GM21717 (cell line): ENCODE results near the gene INKA1.
"Not testable (repeated sequence)": the region's sequence is repeated elsewhere in the genome, so short reads cannot be mapped to it uniquely, and the experiment has no call there.

ENCODE experiments used
- ATAC-seq: cut with Tn5 transposase; IDR thresholded peaks from one replicate; pipeline ENCODE4 v1.9.1; 2021; ENCODE audit warnings: mild to moderate bottlenecking, moderate library complexity; ENCODE audit not compliant: unreplicated experiment

INKA1 gene

DNA sequence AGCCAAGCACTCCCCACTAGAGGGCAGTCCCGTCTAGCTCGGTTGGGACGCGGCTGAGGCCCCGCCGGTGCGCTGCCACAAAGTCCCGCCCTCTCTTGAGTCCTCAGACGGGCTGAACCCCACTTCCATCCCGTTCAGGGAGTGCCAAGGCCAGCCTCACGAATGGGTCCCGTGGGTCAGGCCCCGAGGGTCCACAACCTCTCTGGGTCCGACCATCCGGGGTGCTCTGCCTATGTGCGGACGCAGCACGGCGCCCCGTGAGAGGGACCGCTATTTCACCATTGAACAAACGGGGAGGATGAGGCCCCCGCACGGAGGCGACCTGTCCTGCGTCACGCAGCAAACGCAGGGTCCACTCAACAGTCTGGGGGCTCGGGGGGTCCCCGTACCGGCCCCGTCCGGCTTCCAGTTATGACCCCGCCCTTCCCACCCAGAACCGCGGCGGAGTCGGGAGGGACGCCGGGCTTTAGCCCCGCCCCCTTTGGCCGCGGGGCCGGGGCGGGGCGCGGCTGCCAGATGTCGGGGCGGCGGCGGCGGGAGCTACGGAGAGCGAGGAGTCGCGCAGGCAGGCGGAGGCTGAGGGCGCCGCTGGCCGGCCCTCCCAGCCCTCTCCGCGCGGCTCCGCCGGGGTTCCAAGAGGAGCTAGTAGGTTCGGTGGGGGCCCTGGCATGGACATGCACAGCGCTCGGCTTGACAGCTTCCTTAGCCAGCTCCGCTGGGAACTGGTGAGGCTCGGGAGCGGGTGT lies at the start of gene INKA1:
Gene INKA1, plus strand, starts transcription at position 543 of the 746 bp plus-strand sequence. Its CDS starts 132 bp downstream, at position 675.
- peak; percentile 61 for ATAC-seq

DNA sequence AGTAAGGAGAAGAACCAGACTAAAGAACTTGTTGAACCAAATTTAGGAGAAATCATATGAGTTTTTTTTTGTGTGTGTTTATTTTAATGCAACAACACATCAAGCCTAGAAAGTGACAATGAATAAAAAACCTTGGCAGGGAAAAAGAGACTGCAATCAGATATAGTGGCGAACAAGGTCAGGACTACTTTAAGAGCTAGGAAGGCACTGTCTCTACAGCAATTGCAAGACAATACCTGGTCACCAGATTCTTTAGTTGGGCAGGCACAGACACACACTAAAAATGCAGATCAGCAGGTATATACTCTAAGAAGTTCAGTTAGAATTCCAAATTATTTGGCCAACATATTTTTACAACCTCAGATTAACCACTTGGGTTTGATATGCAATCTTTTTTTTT lies 48.5 kb upstream of the INKA1 start:
- ATAC-seq, result no peak

DNA sequence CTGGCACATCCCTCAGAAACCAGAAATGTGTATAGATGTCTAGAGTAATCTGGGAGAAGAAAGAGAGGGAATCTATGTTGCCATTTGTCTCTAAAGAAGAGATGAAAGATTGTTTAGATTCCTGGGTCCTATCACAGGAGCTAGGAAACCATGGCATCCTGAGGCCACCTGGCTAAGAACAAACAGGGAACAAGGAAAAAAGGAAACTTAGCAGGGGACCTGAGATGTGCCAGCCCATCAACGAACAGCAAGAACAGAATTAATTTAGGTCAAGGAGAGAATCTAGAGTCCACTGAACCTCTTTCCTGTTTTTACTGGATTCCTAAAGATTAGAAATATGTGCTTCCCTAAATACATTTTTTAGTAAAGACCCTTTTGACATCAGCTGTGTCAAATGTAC lies 47.0 kb upstream of the INKA1 start:
- ATAC-seq, result no peak

DNA sequence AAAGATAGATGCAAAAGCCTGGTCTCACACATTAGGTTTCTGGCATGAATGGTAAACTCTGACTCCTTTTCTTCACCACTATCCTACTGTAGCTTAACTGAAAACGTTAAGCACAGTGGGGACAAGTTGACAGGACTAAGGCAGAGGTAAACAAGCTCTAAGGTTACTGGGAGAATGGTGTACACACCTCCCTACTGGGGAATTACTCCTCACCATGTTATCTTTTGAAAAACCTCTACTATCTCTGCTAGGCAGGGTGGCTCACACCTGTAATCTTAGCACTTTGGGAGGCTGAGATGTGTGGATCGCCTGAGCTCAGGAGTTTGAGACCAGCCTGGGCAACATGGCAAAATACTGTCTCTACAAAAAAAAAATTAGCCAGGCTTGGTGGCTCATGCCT lies 45.9 kb upstream of the INKA1 start:
- no peak for ATAC-seq

DNA sequence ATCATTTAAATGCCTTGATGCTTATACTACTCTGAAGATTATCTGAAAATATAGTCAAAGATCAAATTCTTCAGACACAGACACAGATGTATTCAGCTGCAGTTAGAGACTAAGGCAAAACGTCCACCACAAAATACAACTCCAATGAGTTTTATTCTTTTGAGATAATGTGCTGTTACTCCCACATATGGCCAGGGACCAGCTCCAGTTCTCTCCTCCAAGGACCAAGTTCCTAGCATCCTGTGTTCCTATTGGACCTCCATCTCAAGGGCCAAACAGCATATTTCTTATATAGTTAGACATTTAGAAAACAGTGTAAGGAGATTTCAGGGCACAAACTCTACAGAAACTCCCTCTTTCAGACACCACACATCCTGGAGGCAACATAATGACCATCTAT lies 43.8 kb upstream of the INKA1 start:
- ATAC-seq, result no peak

DNA sequence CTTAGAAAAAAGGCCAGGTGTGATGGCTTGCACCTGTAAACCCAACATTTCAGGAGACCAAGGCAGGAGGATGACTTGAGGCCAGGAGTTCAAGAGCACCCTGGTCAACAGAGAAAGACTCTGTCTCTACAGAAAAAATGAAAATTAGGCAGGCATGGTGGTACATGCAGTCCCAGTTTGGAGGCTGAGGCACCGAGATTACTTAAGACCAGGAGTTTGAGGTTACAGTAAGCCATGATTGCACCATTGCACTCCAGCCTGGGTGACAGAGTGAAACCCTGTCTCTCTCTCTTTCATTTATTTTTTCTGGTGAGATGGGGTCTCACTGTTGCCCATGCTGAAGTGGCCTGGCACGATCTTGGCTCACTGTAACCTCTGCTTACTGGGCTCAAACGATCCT lies 41.4 kb upstream of the INKA1 start:
- ATAC-seq, result no peak

DNA sequence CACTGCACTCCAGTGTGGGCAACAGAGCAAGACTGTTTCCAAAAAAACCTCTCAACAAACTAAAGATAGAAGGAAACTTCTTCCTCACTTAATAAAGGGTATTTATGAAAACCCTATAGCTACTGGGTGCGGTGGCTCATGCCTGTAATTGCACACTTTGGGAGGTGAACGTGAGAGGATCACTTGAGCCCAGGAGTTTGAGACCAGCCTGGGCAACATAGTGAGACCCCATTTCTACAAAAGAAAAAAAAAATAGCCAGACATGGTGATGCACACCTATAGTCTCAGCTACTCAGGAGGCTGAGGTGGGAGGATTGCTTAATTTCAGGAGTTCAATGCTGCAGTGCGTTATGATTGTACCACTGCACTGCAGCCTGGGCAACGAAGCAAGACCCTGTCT lies 39.1 kb upstream of the INKA1 start:
- no peak for ATAC-seq

DNA sequence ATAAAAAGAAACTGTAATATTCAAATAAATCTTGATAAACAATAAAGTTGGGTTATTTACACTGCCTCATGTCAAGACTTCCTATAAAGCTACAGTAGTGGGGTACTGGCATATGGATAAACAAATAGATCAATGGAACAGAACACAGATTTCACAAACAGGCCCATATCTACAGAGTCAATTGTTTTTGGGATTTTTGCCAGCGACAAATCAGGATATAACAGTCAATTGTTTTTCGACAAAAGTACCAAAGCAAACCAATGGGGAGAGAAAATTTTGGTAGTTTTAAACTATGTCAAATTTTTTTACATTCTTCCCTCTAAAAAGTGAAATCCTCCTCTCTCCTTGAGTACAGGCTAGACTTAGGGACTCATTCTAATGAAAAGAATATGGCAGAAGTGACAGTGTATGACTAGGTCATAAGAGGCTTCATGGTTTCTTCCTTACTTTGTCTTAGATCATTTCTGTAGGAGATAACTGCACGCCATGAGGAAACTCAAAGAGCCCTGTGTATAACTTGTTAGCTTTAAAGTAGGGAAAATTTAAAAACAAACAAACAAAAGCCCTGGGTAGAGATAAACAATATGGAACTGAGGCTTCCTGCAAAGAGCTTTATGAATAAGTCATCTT lies 33.7 kb upstream of the INKA1 start:
- no peak for ATAC-seq

DNA sequence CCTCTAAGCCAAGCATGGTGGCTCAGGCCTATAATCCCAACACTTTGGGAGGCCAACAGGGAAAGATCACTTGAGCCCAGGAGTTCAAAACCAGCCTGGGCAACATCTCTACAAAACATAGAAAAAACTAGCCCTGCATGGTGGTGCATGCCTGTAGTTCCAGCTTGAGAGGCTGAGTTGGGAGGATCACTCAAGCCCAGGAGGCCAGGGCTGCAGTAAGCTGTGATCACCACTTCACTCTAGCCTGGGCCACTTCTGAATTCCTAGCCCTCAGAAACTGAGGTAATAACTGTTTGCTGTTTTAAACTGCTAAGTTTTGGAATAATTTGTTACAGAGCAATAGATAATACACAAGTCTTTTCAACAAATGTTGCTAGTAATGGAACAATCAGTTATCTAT lies 33.1 kb upstream of the INKA1 start:
- no peak for ATAC-seq

DNA sequence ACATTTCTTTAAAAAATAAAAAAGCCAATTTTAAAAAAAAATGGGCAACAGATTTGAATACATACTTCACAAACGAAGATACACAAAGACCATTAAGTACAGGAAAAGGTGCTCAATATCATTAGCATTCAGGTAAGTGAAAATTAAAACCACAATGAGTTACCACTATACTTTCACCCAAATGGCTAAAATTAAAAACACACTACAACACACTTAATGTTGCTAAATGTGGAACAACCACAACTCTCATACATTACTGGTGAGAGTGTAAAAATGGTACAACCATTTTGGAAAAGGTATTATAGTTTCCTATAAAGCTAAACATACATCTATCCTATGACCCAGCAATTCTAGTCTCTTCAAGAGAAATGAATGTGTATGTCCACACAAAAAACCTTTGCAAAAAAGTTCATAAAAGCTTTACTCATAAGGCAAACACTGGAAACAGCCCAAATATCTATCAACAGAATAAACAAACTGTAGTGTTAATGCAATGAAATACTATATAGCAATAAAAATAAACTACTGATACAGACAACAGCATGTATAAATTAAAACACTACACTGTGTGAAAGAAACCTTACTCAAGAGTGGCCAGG lies 31.6 kb upstream of the INKA1 start:
- ATAC-seq, result no peak

DNA sequence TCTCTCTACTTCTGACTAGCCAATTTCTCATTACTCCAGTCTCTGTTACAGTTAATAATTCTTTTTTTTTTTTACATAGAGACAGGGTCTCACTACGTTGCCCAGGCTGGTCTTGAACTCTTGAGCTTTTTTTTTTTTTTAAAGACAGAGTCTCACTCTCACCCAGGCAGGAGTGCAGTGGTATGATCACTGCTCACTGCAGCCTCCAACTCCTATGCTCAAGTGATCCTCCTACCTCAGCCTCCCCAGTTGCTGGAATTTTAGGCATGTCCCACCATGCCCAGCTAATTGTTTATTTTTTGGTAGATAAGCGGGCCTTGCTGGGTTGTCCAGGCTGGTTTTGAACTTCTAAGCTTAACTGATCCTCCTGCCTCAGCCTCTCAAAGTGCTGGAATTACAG lies 30.4 kb upstream of the INKA1 start:
- ATAC-seq, result no peak

DNA sequence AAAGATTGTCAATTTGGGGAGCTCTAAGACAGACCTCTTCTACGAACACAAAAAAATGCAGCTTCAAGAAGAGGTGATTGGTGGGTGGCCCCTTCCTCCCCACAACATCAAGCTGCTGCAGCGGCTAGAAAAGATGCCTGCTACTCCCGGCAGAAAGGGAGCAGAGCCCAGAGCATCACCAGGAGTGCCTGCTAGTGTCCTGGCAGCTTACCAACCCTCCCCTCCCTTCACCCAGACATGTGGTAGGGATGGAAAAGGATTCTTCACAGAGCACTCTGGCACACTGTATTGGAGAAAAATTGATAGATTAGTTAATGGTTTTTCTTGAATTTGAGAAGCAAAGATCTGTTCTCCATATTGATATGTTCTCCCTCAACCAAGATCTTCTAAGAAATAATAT lies 27.5 kb upstream of the INKA1 start:
- no peak for ATAC-seq

DNA sequence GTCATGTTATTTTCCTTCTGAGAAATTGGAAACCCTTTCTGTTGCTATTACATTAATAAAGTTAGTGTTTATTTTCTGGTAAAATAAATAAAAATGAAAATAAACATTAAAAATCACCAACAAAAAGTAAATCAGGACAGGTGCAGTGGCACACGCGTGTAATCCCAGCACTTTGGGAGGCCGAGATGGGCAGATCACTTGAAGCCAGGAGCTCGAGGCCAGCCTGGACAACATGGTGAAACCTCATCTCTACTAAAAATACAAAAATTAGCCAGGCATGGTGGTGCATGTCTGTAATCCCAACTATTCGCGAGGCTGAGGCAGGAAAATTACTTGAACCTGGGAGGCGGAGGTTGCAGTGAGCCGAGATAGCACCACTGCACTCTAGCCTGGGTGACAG lies 27.0 kb upstream of the INKA1 start:
- ATAC-seq, result not testable (repeated sequence)

DNA sequence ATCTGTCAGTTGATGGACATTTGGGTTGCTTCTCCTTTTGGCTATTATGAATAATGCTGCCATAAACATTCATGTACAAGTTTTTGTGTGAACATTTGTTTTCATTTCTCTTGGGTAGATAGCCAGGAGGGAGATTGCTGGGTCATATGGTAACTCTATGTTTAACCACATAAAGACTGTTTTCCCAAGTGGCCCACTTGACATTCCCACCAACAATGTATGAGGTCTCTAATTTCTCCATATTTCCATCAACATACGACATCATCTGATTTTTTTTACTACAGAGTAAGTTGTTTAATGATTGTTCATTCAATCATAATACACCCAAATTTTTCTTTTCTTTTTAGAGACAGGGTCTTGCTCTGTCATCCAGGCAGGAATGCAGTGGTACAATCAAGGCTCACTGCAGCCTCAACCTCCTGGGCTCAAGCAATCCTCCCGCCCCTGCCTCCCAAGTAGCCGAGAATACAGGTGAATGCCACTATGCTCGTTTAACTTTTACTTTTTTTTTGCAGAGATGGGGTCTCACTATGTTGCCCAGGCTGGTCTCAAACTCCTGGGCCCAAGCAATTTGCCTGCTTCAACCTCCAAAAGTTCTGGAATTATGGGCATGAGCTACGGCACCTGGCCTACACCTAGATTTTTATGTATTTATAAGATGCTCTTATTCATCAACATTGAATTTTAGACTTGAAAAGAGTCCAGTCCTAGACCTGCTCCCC lies 23.5 kb upstream of the INKA1 start:
- no peak for ATAC-seq

DNA sequence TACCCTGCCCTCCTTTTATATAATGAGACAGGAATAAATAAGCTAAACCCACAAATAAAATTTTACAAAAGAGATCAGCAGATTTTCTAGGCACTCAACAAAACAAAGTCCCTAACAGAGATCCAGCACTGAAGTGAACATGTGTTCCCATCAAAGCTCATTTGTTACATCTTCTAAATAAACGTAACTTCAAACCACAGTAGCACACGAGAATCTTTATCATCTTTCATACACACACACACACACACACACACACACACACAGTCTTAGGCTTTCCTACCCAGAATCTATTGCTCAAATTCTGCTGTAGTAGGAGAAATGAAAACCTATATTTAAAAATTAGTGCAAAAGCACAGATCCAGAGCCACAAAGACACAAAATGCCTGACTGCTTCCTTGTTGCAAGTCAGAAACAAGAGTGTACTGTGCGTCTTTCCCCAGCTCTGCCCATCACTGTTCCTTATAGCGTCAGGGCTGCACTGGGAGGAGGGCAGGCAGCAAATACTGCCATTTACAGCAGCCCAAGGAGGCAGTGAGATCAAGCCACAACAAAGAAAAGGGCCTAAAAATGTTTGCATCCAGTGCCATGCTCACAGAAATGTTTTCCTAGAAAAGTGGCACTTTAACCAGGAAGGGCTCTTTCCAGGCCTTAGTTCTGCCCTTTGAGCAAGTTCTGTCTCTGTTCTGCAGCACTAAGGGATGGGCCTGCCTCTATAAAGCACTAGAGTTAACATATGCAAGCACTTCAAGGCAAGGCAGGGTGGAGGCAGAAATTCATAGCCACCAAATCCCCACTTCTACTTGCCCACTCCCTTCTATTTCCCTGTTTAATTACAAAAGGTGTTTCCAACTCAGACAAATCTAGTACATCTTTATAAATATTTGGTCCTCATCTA lies 22.7 kb upstream of the INKA1 start:
- ATAC-seq, result no peak

DNA sequence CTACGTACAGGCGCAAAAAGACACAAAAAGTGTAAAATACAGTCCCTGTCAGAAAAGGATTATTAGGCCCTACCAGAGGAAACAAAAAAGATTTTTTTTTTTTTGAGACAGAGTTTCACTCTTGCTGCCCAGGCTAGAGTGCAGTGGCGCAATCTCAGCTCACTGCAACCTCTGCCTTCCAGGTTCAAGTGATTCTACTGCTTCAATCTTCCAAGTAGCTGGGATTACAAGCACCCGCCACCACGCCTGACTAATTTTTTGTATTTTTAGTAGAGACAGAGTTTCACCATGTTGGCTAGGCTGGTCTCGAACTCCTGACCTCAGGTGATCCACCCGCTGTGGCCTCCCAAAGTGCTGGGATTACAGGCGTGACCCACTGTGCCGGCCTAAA lies 22.1 kb upstream of the INKA1 start:
- not testable (repeated sequence) for ATAC-seq

DNA sequence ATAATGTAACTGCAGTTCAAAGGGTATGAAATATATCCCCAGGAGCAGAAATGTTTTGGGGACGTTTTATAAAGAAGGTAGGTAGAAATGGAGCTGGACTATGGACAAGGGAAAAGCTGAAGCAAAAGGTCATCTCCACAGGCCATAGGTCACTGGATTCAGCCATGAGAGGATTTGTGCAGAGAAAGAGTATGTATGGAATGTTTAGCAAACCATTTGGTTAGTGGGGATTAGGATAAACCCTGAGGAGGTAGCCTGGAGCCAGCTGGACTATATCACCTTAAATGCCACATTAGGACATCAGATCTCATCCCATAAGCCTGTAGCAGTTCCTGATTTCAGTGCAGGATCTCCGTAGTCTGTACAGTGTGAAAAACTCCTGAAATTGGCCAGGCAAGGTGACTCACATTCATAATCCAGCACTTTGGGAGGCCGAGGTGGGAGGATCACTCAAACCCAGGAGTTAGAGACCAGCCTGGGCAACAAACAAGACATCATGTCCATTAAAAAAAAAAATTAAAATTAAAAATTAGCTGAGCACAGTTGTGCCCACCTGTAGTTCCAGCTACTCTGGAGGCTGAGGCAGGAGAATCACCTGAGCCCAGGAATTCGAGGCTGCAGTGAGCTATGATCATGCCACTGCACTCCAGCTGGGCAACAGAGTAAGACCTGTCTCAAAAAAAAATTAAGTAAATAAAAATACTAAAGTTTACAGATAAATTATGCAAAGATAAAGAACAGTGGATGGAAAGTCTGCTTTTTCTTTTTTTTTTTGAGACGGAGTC lies 21.5 kb upstream of the INKA1 start:
- ATAC-seq, result no peak

DNA sequence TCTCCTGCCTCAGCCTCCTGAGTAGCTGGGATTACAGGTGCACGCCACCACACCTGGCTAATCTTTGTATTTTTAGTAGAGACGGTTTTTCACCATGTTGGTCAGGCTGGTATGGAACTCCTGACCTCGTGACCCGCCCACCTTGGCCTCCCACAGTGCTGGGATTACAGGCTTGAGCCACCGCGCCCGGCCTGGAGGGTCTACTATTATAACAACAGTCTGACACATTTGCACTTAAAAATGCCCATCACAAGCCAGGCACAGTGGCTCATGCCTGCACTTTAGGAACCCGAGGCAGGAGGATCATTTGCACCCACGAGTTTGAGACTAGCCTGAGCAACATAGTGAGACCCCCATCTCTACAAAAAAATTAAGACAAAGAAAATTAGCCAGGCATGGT lies 20.8 kb upstream of the INKA1 start:
- not testable (repeated sequence) for ATAC-seq

DNA sequence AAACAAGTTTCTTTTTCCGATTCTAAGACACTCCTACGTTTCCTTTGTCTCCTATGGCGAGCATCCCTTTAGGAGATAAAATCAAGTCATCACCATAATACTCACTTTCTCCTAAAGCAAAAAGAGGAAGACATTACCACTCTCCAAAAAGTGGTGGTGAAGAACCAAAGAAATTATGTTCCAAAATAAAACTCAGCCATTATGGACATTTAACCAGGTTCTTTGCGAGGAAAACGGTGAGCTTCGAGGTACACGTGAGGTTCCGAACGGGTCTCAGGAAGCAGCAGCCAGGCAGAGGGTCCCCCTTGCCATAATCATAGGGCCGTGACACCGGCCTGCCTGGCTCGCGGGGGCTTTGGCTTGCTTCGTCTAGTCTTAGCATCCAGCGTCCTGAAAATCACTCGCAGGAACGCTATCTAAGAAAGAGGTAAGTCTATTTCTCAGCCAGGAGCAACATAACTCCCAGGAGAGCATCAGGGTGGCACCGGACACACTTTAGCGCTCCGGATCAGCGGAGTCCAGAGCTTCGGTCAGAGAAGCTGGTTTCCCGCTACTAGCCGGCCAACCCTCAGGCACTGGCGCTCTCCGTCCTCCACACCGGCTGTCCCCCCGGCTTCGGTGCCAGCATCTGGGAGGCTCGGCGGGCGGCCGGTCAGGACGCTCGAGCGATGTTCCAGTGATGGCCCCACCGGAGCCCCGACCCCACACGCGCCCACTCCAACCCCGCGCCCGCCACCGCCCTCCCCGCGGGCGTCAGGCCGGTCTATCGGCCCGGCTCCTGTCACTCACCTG lies 17.3 kb upstream of the INKA1 start:
- peak; percentile 43 for ATAC-seq
